ENCODE measurements around the gene INPP5F.

The INPP5F gene, protein sequence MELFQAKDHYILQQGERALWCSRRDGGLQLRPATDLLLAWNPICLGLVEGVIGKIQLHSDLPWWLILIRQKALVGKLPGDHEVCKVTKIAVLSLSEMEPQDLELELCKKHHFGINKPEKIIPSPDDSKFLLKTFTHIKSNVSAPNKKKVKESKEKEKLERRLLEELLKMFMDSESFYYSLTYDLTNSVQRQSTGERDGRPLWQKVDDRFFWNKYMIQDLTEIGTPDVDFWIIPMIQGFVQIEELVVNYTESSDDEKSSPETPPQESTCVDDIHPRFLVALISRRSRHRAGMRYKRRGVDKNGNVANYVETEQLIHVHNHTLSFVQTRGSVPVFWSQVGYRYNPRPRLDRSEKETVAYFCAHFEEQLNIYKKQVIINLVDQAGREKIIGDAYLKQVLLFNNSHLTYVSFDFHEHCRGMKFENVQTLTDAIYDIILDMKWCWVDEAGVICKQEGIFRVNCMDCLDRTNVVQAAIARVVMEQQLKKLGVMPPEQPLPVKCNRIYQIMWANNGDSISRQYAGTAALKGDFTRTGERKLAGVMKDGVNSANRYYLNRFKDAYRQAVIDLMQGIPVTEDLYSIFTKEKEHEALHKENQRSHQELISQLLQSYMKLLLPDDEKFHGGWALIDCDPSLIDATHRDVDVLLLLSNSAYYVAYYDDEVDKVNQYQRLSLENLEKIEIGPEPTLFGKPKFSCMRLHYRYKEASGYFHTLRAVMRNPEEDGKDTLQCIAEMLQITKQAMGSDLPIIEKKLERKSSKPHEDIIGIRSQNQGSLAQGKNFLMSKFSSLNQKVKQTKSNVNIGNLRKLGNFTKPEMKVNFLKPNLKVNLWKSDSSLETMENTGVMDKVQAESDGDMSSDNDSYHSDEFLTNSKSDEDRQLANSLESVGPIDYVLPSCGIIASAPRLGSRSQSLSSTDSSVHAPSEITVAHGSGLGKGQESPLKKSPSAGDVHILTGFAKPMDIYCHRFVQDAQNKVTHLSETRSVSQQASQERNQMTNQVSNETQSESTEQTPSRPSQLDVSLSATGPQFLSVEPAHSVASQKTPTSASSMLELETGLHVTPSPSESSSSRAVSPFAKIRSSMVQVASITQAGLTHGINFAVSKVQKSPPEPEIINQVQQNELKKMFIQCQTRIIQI

DNA sequence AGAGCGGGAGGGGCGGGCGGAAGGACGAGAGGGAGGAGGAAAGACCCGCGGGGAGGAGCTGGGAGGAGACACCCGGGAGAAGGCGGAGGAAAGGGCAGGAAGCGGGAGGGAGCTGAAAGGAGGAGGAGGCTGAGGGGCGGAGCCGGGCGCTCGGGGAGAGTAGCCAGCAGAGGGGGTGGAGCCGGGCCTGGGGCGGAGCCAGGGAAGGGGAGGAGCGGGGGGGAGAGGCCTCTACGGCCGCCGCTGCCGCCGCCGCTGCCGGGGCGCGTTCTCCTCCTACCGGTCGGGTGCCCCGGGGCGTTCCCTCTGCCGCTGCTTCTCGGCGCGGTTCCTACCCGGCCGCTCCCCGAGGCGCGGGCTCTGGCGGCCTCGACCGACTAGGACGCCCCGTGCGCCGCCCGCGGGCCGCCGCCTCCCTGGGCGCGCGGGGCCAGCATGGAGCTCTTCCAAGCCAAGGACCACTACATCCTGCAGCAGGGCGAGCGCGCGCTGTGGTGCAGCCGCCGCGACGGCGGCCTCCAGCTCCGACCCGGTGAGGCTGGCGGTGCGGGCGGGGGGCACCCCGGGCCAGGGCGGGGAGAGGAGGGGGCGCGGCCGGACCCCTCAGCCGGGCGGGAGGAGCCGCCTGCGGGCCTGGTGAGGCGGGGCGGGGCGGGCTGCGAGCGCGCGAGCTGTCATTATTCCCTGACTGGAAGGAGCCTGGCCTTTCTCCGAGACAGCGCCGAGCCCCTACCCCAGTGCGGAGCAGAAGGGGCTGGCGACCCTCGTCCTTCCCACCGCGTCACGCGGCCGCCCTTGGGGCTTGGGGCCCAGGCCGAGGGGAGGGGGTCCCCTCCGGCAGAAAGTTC is at the start of gene INPP5F:
Gene INPP5F (plus strand): TSS at position 223 of the 848 bp plus-strand sequence. CDS start 213 bp downstream, at position 436.
- DNase-seq (ENCODE audit: low read depth in 2 of 2), result peak; percentile 100

DNA sequence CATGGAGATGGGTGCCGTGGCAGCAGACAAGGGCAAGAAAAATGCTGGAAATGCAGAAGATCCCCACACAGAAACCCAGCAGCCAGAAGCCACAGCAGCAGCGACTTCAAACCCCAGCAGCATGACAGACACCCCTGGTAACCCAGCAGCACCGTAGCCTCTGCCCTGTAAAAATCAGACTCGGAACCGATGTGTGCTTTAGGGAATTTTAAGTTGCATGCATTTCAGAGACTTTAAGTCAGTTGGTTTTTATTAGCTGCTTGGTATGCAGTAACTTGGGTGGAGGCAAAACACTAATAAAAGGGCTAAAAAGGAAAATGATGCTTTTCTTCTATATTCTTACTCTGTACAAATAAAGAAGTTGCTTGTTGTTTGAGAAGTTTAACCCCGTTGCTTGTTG is 48.7 kb upstream of the INPP5F start:
- DNase-seq (ENCODE audit: low read depth in 2 of 2), result no peak

DNA sequence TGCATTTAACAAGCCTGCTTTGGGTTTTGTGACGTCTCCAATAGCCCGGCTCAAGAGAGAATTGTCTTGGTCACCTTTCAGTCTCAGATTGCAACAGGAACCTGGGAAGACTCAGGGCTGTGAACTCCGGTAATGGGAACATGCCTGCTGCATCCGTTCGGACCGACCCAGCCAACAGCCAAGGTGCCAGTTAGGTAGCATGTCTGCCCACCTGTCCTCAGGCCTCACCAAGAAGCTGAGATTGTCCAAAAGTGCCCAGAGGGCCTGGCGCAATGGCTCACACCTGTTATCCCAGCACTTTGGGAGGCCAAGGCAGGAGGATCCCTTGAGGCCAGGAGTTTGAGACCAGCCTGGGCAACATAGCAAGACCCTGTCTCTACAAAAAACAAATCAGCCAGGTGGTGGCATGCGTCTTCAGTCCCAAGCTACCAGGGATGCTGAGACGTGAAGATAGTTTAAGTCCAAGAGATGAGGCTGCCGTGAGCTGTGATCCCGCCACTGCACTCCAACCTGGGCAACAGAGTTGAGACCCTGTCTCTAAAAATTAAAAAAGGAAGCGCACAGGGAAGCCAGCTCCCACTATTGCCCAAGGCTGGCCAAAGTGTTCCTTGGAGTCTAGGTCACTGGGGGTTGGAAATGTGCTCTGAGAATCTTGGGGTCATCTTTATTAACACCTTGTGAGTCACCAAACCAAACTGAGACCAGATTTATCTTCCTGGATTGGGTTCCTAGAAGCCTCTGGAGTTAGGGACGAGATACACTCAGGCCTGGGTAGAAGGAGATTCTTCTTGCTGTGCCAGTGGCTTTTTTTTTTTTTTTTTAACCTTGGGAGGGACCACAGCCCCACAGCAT is 47.7 kb upstream of the INPP5F start:
- no peak for DNase-seq (ENCODE audit: low read depth in 2 of 2)

DNA sequence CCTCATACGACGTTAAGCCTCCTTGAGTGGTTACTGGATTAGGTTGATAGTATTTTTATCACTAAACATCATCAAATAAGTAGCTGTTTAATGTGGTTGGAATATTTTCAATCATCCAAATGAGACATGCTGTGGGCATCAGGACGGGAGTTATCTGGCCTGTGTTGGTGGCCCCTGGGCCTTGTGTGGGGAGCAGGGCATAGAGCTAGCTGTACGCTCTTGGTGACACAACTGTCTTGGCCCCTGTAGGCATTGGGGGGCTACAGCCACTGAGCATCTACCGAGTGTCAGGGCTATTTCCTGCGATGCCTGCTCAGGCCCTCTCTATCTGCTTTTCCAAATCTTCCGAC is 46.4 kb upstream of the INPP5F start:
- DNase-seq (ENCODE audit: low read depth in 2 of 2), result no peak

DNA sequence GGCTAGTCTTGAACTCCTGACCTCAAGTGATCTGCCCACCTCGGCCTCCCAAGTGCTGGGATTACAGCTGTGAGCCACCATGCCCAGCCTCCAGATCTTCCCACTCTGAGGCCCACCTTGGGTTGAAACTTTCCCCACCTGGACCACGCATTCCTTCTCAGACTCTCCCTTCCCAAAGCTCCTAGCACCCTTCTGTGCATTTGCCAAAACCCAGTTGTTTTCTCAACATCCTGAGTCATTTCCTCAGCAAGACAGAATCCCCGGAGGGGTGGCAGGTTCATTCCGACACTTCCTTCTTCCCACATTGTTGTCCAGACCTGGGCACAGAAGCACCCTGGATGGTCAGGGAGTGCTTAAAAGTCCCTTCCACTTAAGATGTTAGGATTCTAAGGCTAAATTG is 45.8 kb upstream of the INPP5F start:
- no peak for DNase-seq (ENCODE audit: low read depth in 2 of 2)

DNA sequence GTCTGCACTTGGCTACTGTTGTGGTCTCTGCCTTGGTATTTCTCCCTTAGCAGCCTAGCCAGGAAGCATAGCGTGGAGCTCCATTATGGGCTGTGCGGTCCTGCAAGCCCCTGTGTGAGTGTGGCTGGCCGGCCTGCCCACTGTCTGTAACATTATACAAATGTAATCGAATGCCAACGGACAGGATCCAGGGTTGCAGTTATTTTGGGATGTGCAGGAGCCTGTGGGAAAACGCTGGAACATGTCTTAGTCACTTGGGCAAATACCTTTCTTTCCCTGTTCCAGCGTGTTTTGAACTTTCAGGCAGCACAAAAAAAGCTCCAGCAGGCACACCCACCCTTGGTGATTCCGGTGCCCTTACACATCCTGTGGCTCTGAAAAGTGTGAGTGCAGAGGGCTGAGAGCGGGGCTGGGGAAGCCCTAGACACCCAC is 45.2 kb upstream of the INPP5F start:
- peak in 1 of 2 donors; percentile 18 for DNase-seq (ENCODE audit: low read depth in 2 of 2)

DNA sequence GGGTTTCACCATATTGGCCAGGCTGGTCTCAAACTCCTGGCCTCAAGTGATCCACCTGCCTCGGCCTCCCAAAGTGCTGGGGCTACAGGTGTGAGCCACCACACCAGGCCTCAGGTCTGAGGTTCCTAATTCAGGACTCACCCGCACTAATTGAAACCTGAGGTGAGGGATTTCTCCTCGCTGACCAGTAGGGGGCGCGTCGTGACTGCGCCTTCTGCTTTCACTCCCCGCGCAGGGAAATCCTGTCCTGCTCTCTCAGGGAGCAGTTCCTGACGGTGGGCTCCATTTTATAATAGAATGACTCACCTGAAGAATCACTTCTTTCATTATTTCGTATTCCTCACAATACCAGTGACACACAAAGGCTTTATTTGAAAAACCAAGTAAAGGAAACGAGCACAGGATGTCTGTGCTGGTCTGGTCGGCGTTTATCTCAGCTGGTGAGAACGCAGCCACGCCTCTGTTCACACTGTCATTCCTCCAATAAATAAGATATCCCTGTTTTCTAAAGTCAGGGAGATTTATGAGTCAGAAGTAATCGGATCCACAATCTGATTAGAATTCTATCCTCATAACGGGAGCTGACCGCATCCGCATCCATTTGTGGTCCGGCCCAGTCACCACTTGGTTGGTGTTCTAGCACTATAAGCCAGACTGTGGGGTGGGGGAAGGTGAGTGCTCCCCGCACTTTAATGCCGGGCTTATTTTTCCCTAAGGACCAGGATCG is 39.2 kb upstream of the INPP5F start:
- DNase-seq (ENCODE audit: low read depth in 2 of 2), result peak; percentile 83

DNA sequence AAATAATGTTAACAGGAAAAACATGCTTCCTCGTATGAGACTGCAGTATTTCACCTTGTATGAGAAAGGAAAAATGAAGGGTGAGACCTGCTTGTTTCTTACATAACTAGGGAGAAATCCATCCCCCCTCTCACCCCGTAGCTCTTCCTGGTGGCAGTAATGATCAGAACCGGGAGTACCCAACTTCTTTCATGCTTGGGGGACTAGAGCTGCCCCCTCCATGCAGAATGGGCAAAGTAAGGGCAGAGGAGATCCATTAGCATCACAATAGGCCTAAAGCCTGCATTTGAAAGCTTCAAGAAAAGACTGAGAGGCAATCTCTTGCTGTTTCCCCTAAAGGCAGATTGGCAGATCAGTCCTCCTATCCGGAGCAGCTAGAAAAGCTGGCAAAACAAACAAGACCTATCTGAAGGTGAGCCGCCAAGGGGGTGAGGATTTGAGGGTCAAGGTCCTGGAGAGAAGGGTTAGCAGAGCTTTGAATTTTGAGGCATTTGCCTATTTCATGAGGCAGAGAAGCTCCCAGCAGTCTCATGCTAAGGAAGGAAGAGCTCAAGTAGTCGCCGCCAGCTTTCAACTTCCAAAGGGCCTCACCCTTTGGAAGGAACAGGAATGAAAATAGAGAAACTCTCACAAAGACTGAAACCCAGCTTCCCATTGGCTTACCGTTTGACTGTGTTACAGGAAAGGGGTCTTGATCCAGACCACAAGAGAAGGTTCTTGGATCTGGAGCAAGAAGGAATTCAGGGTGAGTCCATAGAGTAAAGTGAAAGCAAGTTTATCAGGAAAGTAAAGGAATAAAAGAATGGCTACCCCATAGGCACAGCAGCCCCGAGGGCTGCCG is 38.4 kb upstream of the INPP5F start:
- DNase-seq (ENCODE audit: low read depth in 2 of 2), result no peak

DNA sequence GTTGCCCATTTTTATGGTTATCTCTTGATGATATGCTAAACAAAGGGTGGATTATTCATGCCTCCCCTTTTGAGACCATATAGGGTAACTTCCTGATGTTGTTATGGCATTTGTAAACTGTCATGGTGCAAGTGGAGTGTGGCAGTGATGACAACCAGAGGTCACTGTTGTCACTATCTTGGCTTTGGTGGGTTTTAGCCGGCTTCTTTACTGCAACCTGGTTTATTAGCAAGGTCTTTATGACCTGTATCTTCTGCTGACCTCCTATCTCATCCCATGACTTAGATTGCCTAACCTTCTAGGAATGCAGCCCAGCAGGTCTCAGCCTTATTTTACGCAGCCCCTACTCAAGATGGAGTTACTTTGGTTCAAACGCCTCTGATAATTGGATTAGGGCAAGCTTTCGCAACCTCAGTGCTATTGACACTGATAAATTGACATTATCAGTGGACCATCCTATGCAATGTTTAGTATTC is 37.8 kb upstream of the INPP5F start:
- DNase-seq (ENCODE audit: low read depth in 2 of 2), result no peak

DNA sequence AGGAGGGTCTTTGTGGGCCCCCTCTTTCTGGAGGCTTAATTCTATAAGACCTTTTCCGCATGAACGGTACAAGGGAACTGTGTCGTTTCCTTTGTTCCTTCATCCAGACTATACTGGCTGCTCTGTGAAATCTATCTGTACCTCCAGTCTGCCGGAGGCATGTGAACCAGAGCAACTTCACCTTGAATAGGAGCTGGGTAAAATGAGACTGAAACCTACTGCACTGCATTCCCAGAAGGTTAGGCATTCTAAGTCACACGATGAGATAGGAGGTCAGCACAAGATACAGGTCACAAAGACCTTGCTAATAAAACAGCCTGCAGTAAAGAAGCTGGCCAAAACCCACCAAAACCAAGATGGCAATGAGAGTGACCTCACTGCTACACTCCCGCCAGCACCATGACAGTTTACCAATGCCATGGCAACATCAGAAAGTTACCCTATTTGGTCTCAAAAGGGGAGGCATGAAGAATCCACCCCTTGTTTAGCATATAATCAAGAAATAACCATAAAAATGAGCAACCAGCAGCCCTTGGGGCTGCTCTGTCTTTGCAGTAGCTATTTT is 36.8 kb upstream of the INPP5F start:
- DNase-seq (ENCODE audit: low read depth in 2 of 2), result no peak

DNA sequence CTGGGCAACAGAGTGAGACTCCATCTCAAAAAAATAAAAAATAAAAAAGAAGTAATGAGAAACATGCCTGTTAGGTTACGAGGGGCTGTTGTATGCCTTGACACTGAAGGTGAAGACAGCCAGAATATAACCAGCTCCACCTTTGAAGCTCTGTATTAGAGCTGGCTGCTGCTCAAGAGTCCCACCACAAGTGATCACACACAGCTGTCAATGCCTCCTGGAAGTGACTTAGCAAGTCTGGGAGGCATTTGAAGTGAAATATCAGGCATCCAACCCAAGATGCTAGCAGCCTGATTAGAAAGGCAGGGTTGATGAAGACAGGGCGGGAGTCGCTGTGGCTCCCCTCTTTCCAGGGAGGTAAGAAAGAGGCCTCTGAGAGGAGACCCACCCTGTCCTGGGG is 34.1 kb upstream of the INPP5F start:
- DNase-seq (ENCODE audit: low read depth in 2 of 2), result no peak

DNA sequence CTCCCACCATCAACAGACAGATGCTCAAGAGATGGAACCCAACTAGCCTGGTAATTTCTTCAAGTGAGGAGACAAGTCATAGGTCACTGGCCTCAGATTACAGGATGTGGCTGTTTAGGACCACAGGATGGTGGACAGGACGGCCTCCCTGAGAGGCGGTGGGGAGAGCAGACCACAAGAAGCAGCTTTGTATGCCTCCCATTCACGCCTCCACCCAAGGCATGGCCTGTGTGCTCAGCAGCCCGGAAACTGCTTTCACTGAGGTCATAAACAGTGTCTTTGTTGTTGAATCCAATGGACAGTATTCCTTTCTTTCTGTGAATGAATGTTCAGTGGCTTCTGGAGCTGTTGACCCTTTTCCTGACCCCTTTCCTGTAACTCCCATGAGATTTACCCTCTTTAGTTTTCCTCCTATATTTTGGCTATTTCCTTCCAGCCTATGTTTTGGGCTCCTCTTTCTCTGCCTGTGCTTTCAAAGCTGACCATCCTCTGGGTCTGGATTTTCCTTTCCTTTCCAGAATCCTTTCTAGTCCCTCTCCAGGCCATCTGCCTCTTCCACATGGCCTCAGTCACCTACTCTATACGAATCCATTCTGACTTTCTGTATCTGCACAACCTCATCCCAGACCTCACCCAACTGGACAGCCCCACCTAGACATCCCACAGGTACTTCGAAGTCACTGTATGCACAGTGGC is 32.4 kb upstream of the INPP5F start:
- no peak for DNase-seq (ENCODE audit: low read depth in 2 of 2)

DNA sequence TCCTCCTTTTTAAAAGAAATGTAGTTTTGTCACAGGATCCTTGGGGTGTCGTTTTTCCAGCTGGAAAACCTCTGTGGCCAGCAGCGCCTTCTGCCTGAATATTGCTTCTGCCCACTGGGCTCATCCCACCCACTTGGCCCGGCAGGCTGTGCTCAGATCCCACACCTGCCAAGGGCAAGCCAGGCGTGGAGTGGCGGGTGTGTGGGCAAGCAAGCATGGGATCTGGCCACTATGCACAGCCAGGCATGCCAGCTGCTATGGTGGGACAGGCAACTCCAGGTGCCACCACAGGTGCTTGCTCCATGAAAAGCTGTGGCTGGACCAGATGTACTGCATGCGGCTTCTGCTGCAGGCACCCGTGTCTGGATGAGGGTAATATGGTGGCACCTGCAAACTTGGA is 31.2 kb upstream of the INPP5F start:
- DNase-seq (ENCODE audit: low read depth in 2 of 2), result no peak

DNA sequence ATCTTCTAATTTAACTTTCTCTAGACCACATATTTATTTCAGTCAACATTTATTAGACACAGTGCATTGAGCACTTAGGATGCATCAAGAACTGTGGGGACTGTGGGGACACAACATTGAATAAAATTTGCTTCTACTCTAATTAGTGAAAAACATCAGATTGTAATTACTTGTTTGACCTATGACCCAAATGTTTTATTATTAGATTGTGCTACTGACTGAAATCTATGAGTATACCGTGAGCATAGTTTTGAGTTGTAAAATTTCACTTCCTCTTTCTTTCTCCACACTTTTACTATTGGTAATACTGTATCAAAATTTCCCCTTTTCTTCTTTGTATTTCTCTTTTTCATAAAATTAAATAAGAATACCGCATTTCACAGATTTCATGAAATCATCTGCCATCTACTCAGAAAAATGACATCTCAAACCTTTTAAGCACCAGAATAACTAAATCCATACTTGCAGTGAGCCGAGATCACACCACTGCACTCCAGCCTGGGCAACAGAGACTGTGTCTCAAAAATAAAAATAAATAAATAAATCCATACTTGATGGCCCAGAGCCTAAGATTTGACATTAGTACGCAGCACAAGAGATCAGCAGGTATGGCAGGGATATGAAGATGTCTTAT is 25.4 kb upstream of the INPP5F start:
- no peak for DNase-seq (ENCODE audit: low read depth in 2 of 2)

DNA sequence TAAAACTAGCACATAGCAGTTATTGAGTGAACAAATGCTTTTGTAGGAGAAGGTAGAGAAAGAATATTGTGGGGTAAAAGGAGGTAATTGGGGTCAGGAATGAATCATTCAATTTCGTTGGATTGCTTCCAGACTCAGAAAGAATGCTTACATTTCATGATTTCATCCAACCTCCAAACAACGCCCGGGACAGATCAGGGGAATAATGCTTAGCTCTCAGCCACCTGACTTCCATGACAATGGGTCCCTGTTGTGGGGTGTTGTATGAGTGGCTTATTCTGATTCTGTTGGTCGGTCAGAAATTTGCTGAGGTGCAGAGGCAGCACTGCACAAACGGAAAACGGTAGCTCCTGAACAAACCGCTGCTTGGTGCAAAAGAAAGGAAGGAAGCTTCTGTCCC is 24.0 kb upstream of the INPP5F start:
- DNase-seq (ENCODE audit: low read depth in 2 of 2), result no peak

DNA sequence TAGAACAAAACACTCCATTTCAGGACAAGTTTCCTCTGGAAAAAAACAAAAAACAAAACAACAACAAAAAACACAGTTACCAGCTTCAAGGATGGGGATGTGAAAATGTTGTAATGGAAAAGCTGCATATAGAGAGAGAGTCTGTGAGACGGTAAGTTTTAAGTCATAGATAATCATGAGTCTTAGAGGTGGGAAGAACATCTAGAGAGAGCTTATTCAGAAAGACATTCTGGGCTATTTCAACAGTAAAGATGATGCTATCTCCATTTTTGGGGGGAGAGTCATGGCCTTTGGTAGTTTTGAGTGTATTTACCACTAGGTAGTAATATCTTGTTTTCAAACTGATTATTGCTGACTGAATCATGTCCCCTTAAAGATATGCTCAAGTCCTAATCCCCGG is 23.3 kb upstream of the INPP5F start:
- DNase-seq (ENCODE audit: low read depth in 2 of 2), result no peak

DNA sequence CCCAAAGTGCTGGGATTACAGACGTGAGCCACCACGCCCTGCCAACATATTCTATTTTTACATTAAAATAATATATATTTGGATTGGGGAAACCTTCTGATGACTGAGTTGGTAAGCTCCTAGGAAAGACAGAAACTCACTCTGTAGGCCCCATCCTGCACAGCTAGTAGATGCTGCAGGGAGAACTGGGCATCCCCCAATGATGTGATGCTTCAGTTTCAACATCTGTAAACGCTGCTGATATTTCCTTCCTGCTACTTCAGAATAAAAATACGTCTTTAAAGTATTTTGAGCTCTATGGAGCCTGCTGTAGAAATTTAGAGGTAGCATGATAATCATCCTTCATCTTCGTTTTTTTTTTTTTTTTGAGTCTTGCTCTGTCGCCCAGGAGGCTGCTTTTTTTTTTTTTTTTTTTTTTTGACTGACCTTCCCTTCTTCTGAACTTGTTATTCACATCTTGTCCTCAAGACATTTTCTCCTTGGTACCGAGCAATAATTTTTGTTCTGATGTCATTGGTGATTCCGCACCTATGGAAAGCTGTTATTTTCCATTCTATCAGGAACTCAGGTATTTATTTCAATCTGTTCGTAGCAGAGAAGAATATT is 21.8 kb upstream of the INPP5F start:
- DNase-seq (ENCODE audit: low read depth in 2 of 2), result no peak
